Measurements from ENCODE around the gene EIF4G1.
"Not testable (repeated sequence)": the region's sequence is repeated elsewhere in the genome, so short reads cannot be mapped to it uniquely, and the experiment has no call there.

The EIF4G1 gene, protein sequence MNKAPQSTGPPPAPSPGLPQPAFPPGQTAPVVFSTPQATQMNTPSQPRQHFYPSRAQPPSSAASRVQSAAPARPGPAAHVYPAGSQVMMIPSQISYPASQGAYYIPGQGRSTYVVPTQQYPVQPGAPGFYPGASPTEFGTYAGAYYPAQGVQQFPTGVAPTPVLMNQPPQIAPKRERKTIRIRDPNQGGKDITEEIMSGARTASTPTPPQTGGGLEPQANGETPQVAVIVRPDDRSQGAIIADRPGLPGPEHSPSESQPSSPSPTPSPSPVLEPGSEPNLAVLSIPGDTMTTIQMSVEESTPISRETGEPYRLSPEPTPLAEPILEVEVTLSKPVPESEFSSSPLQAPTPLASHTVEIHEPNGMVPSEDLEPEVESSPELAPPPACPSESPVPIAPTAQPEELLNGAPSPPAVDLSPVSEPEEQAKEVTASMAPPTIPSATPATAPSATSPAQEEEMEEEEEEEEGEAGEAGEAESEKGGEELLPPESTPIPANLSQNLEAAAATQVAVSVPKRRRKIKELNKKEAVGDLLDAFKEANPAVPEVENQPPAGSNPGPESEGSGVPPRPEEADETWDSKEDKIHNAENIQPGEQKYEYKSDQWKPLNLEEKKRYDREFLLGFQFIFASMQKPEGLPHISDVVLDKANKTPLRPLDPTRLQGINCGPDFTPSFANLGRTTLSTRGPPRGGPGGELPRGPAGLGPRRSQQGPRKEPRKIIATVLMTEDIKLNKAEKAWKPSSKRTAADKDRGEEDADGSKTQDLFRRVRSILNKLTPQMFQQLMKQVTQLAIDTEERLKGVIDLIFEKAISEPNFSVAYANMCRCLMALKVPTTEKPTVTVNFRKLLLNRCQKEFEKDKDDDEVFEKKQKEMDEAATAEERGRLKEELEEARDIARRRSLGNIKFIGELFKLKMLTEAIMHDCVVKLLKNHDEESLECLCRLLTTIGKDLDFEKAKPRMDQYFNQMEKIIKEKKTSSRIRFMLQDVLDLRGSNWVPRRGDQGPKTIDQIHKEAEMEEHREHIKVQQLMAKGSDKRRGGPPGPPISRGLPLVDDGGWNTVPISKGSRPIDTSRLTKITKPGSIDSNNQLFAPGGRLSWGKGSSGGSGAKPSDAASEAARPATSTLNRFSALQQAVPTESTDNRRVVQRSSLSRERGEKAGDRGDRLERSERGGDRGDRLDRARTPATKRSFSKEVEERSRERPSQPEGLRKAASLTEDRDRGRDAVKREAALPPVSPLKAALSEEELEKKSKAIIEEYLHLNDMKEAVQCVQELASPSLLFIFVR (N-terminal part only)

DNA sequence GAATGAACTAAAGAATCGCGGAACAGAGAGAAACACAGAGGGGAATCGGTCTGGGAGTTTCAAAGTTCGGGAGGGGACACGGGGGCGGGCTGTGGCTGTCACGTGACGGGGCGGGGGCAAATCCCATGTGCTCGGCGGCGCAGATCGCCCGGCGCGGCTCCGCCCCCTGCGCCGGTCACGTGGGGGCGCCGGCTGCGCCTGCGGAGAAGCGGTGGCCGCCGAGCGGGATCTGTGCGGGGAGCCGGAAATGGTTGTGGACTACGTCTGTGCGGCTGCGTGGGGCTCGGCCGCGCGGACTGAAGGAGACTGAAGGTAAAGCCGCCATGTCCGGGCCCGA is at the start of gene EIF4G1:
TSS of gene EIF4G1 (plus strand) at position 244 of the 337 bp plus-strand sequence. CDS start 1,191 bp downstream, outside the sequence.
- DNase-seq: peak; percentile 88

DNA sequence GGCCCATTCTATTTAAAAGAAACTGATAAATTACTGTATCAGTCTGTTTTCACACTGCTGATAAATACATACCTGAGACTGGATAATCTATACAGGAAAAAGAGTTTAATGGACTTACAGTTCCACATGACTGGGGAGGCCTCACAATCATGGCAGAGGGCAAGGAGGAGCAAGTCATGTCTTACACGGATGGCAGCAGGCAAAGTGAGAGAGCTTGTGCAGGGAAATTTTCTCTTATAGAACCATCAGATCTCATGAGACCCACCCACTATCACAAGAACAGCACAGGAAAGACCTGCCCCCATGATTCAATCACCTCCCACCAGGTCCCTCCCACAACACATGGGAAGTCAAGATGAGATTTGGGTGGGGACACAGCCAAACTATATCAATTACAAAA is 47.2 kb upstream of the EIF4G1 start:
- DNase-seq: not testable (repeated sequence)

DNA sequence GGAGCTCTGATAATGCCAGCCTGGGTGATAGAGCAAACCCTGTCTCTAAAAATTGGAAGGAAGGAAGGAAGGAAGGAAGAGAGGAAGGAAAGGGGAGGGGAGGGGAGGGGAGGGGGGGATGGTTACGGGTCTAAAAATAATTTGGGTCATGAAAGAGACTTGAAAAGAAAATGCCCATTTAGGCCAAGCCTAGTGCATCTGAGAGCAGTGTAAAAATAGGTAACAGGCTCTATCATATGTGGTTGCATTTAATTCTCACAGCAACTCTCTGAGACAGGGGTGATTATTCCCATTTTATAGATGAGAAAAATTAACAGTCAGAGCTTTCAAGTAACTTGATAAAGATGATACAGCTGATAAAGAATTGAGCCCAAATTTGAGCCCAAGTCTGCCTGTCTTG is 42.1 kb upstream of the EIF4G1 start:
- DNase-seq: no peak

DNA sequence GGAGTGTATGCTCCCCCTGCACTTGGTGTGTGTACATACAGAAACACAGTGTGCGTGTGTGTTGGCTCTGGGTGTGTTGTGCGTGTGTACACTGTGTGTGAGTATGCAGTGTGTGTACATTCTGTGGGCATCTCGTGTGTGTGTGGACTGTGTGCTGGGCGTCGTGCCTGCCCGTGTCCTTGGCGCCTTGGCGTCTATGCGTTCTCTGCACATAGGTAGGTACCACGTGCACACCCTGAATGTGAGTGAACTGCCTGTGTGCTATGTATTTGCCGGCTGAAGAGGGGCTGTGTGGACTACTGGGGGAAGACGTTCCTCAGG is 39.1 kb upstream of the EIF4G1 start:
- no peak for DNase-seq

DNA sequence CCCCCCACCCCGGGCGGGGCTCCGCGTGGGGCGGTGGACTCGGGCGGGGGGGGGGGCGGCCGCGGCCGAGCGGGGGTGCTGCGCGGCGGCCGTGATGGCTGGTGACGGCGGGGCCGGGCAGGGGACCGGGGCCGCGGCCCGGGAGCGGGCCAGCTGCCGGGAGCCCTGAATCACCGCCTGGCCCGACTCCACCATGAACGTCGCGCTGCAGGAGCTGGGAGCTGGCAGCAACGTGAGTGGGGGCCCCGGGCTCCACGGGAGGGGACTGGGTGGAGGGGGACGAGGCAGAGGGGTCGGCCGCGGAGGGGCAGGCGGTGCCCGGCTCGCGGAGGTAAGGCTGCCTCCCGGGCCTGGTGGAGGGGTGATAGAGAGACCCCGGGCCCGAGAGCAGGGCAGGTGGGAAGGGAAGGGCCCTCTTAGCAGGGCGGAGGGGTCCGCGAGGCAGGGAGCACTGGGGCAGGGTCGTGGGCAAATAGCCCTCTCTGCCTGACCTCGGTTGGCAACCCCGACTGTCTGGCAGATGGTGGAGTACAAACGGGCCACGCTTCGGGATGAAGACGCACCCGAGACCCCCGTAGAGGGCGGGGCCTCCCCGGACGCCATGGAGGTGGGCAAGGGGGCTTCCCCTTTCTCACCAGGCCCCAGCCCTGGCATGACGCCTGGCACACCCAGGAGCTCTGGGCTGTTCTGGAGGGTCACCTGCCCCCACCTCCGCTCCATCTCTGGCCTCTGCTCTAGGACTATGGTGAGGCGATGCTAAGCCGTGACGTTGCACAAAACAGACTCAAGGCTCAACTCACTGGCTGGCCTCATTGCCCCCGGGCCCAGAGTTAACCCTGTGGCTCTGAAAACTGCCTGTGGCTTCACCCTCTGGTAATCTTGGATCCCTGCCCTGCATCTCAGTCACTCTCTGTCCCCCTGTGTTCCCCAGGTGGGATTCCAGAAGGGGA is 38.2 kb upstream of the EIF4G1 start, which contains the start of gene ECE2:
TSS of gene ECE2 (plus strand) at position 62 of the 950 bp plus-strand sequence. CDS start at position 194, 132 bp downstream.
- no peak for DNase-seq

DNA sequence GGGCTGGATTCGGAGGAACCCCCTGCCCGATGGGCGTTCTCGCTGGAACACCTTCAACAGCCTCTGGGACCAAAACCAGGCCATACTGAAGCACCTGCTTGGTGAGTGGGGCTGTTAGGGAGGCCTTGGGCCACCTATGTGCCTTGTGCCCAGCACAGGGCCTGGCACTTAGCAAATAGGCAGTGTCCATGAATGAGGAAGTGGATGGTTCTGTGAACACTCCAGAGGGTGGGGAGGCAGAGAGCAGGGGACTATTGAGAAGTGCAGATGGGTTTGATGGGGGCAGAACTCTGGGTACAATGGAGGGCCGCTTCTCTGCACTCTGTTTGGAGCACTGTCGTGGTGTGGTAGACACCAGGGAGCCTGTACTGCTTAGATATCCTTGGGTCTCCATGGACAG is 37.0 kb upstream of the EIF4G1 start:
- no peak for DNase-seq

DNA sequence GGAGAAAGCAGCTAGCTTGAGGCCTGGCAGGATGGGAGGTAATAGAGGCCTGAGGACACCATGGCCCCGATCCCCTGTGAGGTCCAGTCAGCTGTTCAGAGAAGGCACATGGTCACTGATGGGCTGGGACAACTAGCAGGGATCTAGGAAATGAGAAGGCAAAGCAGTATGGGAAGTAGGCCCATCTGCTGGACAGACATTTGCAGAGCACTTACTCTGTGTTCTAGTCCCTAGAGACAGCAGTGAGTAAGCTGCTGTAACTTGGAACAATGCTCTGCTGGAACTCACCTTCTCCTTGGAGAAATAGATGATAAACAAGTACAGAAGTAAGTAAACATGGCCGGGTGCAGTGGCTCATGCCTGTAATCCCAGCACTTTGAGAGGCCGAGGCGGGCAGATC is 31.5 kb upstream of the EIF4G1 start:
- no peak for DNase-seq

DNA sequence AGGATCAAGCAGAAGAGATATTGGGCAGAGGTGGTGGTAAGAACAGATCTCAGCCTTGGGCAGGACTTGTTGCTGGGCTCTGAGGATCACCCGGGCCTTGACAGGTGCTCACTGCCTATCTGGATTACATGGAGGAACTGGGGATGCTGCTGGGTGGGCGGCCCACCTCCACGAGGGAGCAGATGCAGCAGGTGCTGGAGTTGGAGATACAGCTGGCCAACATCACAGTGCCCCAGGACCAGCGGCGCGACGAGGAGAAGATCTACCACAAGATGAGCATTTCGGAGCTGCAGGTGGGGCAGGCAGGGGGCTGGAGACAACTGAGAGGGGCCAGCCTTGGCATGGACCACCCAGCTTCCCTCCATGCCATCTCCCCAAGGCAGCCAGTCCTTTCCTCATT is 30.7 kb upstream of the EIF4G1 start:
- no peak for DNase-seq

DNA sequence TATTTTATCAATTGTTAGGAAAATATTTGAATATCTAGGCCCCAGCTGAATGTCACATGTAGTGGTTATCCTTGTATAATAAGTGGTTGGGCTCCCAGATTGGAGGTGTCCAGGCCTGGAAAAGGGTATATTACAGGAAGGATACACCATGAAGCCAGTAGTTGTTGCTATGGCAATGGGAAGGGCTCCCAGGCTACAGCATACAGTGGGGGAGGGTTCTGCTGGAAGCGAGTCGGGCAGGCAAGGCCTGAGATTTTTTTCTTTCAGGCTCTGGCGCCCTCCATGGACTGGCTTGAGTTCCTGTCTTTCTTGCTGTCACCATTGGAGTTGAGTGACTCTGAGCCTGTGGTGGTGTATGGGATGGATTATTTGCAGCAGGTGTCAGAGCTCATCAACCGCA is 29.7 kb upstream of the EIF4G1 start:
- peak; percentile 49 for DNase-seq

DNA sequence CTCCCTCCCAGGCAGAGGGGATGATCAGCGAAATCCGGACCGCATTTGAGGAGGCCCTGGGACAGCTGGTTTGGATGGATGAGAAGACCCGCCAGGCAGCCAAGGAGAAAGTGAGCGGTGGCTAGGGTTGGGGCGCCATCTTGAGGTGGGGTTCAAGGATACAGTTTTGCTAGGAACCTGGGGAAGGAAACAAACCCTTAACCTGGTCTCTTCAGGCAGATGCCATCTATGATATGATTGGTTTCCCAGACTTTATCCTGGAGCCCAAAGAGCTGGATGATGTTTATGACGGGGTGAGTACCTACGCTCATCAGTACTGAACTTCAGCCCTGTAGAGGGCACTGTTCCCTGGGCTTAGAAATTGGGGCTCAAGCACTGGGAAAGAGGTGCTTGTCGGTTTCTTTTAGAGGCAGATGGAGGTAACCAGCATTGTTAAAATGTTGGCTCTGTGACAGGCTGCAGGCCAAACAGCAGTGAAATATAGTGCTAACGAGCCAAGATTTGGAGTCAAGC is 24.9 kb upstream of the EIF4G1 start:
- peak; percentile 33 for DNase-seq

DNA sequence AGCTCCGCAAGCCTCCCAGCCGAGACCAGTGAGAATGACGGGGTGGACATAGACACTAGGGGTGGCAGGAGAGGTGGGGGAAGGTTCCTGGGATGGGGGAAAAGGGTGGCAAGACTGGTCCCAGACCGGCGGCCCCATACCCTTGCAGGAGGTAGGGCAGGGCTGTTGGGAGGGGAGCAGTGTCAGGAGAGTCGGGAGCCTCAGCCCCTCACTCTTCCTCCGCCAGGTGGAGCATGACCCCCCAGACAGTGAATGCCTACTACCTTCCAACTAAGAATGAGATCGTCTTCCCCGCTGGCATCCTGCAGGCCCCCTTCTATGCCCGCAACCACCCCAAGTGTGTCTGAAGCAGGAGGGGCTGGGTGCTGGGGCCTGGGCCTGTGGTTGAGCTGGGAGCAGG is 24.1 kb upstream of the EIF4G1 start:
- no peak for DNase-seq

DNA sequence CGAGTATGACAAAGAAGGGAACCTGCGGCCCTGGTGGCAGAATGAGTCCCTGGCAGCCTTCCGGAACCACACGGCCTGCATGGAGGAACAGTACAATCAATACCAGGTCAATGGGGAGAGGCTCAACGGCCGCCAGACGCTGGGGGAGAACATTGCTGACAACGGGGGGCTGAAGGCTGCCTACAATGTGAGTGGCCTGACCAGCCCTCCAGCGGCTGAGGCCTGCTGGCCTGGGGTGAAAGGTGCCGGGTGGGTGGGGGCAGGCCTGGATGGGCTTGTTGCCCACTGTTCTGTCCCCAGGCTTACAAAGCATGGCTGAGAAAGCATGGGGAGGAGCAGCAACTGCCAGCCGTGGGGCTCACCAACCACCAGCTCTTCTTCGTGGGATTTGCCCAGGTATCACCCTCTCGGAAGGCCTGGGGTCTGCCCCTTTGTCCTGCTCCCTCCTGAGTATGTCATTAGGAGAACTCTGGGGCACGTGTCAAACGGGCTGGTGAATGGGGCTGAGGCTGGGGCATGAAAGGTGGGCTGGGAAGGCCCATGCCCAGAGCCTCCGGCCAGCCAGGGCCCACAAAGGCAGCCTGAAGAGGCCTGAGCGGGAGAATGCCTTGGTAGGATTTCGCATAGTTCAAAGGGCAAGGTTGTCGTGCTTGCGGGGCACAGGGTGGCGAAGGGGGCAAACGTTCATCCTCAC is 23.2 kb upstream of the EIF4G1 start:
- no peak for DNase-seq

DNA sequence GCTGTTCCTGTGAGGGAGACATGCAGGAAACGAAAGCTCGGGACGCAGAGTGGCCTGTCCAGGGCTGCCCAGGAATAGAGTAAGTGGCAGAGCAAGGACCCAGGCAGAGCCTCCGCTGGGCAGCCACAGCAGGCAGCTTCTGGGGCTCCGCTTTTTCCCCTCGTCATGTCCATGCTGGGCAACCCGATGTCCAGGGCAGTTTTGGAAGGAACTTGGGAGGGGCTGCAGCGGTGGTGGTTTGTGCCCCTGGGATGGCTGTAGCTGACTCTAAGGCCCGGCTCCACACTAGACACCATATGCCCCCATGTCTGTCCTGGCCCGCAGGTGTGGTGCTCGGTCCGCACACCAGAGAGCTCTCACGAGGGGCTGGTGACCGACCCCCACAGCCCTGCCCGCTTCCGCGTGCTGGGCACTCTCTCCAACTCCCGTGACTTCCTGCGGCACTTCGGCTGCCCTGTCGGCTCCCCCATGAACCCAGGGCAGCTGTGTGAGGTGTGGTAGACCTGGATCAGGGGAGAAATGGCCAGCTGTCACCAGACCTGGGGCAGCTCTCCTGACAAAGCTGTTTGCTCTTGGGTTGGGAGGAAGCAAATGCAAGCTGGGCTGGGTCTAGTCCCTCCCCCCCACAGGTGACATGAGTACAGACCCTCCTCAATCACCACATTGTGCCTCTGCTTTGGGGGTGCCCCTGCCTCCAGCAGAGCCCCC is 22.5 kb upstream of the EIF4G1 start:
- DNase-seq: no peak

DNA sequence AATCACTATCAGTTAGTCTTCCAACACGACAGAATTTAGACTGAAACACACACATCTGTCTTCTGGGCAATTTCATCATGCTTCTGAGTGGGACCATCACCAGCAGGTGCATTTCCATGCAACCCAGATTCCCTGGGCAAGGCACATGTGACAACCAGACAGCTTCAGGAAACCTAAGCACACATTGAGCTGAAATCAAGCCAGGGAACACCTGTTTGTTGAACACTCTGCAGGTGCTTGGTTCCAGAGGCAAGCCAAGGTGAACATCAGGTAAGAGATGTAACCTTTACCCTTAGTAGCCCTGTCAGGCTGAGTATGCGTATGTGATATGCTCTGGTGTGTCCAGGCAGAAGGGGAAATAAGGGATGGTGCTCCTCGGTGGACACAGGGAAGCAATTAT is 18.6 kb upstream of the EIF4G1 start:
- no peak for DNase-seq

DNA sequence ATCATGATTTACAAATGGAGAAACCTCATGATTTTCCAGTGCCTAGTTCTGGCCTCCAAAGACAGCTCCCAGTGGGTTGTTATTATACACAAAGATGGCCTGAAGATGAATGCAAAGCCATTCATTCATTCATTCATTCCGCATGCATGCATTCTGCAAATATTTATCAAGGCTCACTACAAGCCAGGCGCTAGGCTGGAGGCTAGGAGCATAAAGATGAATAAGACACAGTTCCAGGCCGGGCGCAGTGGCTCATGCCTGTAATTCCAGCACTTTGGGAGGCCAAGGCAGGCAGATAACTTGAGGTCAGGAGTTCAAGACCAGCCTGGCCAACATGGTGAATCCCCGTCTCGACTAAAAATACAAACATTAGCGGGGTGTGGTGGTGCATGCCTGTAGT is 17.8 kb upstream of the EIF4G1 start:
- DNase-seq: no peak

DNA sequence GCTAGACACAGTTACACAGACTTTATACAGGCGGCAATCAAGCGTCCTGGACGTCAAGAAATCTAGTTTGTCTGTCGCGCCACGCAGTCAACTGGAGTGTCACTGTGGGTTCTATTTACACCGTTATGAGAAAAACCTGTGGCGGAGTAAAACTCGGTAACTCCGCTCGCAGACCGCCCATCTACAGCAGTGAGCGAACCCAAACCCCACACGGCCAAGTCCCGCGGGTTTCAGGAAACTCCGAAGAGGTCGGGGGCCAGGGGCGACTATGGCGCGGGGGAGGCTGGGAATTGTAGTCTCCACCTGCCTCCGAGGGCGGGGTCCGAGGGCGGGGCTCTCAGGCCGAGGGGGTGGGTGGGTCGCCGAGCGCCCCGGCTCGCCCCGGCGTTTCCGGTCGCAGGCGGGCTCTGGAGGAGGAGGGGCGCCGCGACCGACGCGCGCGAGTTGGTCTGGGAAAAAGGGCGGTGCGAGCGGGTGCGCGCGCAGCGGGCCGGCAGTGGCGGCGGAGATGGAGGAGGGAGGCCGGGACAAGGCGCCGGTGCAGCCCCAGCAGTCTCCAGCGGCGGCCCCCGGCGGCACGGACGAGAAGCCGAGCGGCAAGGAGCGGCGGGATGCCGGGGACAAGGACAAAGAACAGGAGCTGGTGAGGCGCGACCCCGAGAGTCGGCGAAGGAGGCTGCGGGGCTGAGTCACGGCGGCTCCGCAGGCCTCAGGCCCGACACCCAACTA is 15.5 kb upstream of the EIF4G1 start, which contains the start of gene PSMD2:
TSS of gene PSMD2 (plus strand) at position 483 of the 729 bp plus-strand sequence. CDS start at position 509, 26 bp downstream.
- peak; percentile 93 for DNase-seq

DNA sequence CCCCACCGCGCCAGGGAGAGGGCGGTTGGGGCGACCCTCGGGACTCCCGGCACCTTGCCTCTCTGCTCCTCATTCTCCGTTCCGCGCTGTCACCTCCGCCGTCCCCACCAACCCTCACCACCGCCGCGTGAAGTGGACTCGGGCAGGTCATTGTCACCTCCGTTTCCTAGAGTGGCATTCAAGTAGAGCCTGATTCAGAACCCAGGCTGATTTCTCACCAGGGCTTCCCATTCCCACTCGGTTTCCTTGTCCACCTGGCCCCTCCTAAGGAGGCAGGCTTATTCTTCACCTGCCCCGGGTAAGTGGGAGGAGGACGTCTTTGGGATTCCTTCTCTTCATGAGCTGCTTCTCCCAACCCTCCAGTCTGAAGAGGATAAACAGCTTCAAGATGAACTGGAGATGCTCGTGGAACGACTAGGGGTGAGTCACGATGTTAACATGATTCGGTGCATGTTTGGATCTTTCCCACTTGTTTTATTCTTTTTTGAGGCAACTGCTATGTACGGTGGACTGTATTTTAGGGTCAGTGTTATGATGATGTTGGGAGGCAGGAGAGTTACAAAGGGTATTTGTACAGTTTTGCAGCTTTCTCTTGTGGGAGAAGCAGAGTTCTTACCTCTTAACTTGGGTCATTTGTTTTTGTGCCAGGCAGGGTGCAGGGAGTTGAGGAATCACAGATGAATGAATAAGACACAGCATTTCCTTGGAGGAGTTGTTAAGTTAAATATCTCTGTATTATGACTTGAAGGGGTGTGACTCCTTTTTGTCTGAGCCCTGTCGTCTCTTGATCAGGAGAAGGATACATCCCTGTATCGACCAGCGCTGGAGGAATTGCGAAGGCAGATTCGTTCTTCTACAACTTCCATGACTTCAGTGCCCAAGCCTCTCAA is 14.7 kb upstream of the EIF4G1 start:
- DNase-seq: no peak

DNA sequence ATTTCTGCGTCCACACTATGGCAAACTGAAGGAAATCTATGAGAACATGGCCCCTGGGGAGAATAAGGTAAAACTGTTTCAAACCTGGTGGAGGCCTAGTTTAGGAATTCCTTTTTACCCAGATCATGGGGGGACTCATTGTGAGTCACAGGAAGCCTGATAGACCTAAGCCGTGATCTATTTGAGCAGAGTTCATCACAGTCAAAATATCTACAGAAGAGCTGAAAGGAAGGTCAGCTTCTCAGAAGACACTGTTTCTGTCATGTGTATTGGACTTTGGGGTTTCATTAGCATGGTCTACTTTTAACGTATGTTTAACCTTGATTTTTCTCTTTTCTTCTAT is 14.1 kb upstream of the EIF4G1 start:
- DNase-seq: no peak

DNA sequence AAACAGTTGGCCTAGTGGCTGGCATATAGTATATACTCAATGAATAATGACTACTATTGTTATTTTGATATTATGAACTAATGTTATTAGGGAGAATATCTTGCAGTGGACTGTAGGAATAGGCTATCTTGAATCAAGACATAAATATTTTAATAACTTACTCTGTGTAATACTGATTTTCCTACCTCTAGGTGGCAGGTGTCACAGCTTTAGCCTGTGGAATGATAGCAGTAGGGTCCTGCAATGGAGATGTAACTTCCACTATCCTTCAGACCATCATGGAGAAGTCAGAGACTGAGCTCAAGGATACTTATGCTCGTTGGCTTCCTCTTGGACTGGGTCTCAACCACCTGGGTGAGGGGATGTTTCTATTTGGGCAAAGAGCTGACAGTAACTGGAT is 8.8 kb upstream of the EIF4G1 start:
- DNase-seq: no peak

All from MV-4-11 (cell line).